Transverse colon (tissue), 4 donors: ENCODE data around the gene SHMT2.

Source experiments
- CTCF ChIP-seq, 5 experiments: fragments of 200-600 bp in 3 of 5; fragments of 450-650 bp in 2 of 5; sonication (generic) in 3 of 5; IDR thresholded peaks; 1 replicate in 2 of 5; 2 replicates in 3 of 5; pipeline ENCODE4 v1.5.1; 2016 to 2017; ENCODE audit warnings: antibody characterized with exemption in 5 of 5, inconsistent platforms in 3 of 5, mild to moderate bottlenecking in 2 of 5, moderate library complexity in 1 of 5
- EP300 ChIP-seq: sonication (generic); formaldehyde crosslinking; IDR thresholded peaks from one replicate; pipeline ENCODE4 v1.6.1; 2017; ENCODE audit warnings: antibody characterized with exemption, low read depth
- POLR2A ChIP-seq: fragments of 450-650 bp; IDR thresholded peaks from one replicate; pipeline ENCODE4 v1.6.1; 2016; ENCODE audit warnings: antibody characterized with exemption, mild to moderate bottlenecking, moderate library complexity
- POLR2AphosphoS5 ChIP-seq, 3 donors: sonication (generic); formaldehyde crosslinking; IDR thresholded peaks; one replicate each; pipeline ENCODE4 v1.6.1; 2016; ENCODE audit warnings: antibody characterized with exemption in 3 of 3

GRCh38 chr12:57201631-57202030, 27.9 kb upstream of the SHMT2 start:
- TF ChIP-seq CTCF (IDR thresholded peaks at IDR 0.05) (no peak), POLR2A (no peak), POLR2AphosphoS5 (IDR thresholded peaks at IDR 0.05) (no peak), EP300 (no peak)
